GM12874 (cell line): ENCODE results near the gene TBC1D23.

Experiments
- CTCF ChIP-seq: IDR thresholded peaks from 2 replicates; pipeline ENCODE4 v1.5.1; 2011; ENCODE audit warnings: low read depth, mild to moderate bottlenecking, control low read depth, low read length, moderate library complexity; ENCODE audit not compliant: insufficient read depth

Gene TBC1D23

GRCh38 chr3:100226712-100227429, 33.9 kb upstream of the TBC1D23 start:
- no peak for TF ChIP-seq CTCF

GRCh38 chr3:100227511-100227921, 33.3 kb upstream of the TBC1D23 start:
- no peak for TF ChIP-seq CTCF

- TF ChIP-seq CTCF, result no peak
These were observed 32.5 kb upstream of the TBC1D23 start for GRCh38 chr3:100228247-100228646.

GRCh38 chr3:100230710-100231109, 30.1 kb upstream of the TBC1D23 start:
- no peak for TF ChIP-seq CTCF

GRCh38 chr3:100231668-100232067, 29.1 kb upstream of the TBC1D23 start:
- TF ChIP-seq CTCF, result no peak

- TF ChIP-seq CTCF, result no peak
These were observed 26.4 kb upstream of the TBC1D23 start for GRCh38 chr3:100234364-100234763.

GRCh38 chr3:100238599-100238998, 22.2 kb upstream of the TBC1D23 start:
- no peak for TF ChIP-seq CTCF
